Mesenteric fat pad (tissue), 1 donor: ENCODE data around the gene NPY4R2. TPM values are rescaled to one million over a fixed set of nuclear protein-coding genes. Genes with fewer than 3 reads are reported as not detected.

Experiments used
- total RNA-seq: library from RNA; stranded (reverse); fragmentation: NEBNext Ultra II Directional; extraction: Animal tissue kit (Norgen Biotek cat#: 25700); gene quantifications from one replicate; pipeline ENCODE4 v1.2.1, GENCODE V29; 2021
- donor health status: DM: yes; HTN: yes; CAD: no.

NPY4R2 gene
- total RNA-seq, 1 donor from 2014 or later: 0.29 TPM

Other genes with a start within 250 kb of the NPY4R2 start
- 1.2 TPM for gene SYT15B, start 155.1 kb upstream of the NPY4R2 start, total RNA-seq
- gene FAM25C, start 81.1 kb downstream of the NPY4R2 start, total RNA-seq: not detected